Immature natural killer cell (primary cell): ENCODE results near the gene PRR23B. TPM values are rescaled to one million over a fixed set of nuclear protein-coding genes. Genes with fewer than 3 reads are reported as not detected.
"Not testable (repeated sequence)": the region's sequence is repeated elsewhere in the genome, so short reads cannot be mapped to it uniquely, and the experiment has no call there.

Experiments used
- DNase-seq, 3 donors: peaks; one replicate each; pipeline ENCODE4 v3.0.0; 2022; ENCODE audit warnings: mixed read lengths in 1 of 3
- H3K27ac Mint-ChIP-seq, 6 donors: one replicate each; pipeline ENCODE4 v1.8.0; 2020; ENCODE audit warnings: mixed read lengths in 6 of 6, mild to moderate bottlenecking in 5 of 6, inconsistent platforms in 4 of 6, moderate library complexity in 3 of 6
- H3K27me3 Mint-ChIP-seq, 3 donors: one replicate each; pipeline ENCODE4 v1.8.0; 2020 to 2021; ENCODE audit warnings: low read depth in 3 of 3, mild to moderate bottlenecking in 3 of 3, mixed read lengths in 3 of 3, moderate library complexity in 3 of 3, inconsistent platforms in 1 of 3
- H3K36me3 Mint-ChIP-seq, 3 donors: one replicate each; pipeline ENCODE4 v1.8.0; 2020; ENCODE audit warnings: mixed read lengths in 3 of 3, inconsistent platforms in 2 of 3, mild to moderate bottlenecking in 2 of 3
- H3K4me1 Mint-ChIP-seq, 2 donors: one replicate each; pipeline ENCODE4 v1.8.0; 2020; ENCODE audit warnings: inconsistent platforms in 2 of 2, mild to moderate bottlenecking in 2 of 2, mixed read lengths in 2 of 2, moderate library complexity in 1 of 2
- H3K4me3 Mint-ChIP-seq, 5 donors: one replicate each; pipeline ENCODE4 v1.8.0; 2020; ENCODE audit warnings: mild to moderate bottlenecking in 5 of 5, mixed read lengths in 5 of 5, inconsistent platforms in 3 of 5, moderate library complexity in 3 of 5
- H3K9me3 Mint-ChIP-seq, 6 donors: one replicate each; pipeline ENCODE4 v1.8.0; 2020; ENCODE audit warnings: mild to moderate bottlenecking in 6 of 6, mixed read lengths in 6 of 6, inconsistent platforms in 4 of 6, moderate library complexity in 3 of 6
- polyA plus RNA-seq, 3 donors: library from polyadenylated mRNA; unstranded; fragments of 300-500 nt; fragmentation: Illumina TruSeq; gene quantifications; one replicate each; pipeline ENCODE4 v1.2.3, GENCODE V29; 2021

The PRR23B gene
- not detected for polyA plus RNA-seq

DNA sequence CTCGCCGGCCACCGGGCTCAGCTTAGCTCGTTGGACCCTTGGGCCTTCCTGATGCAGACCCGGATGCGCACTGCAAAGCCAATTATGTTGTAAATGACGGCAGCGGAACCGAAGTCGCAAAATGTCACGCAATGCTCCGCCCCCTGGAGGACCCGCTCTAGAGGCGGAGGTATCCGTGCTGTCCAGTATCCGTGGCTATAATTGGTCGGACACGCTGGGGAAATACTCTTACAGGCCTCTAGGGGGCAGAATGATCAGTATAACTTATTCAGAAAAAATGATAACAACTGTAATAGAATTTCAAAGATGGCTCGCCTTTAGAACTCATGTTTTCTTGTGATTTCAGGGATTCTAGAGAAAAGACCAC is at the start of gene PRR23B:
TSS of gene PRR23B (minus strand) at position 59 of the 367 bp plus-strand sequence. CDS start 265 bp downstream, outside the sequence.
- Mint-ChIP-seq H3K27me3 (peaks cover 1 to 2% (median 2%) of the 10 kb centered on the region in 3 donors), H3K4me1 (no peaks in the 10 kb centered on the region), H3K4me3 (no peak within 1 kb of the TSS), H3K36me3 (peaks cover 0 to 5% (median 0%) of the 10 kb centered on the region in 3 donors), H3K27ac (no peak within 1 kb of the TSS), H3K9me3 (peaks cover 3 to 9% (median 6%) of the 10 kb centered on the region in 6 donors)
- no peak for DNase-seq

DNA sequence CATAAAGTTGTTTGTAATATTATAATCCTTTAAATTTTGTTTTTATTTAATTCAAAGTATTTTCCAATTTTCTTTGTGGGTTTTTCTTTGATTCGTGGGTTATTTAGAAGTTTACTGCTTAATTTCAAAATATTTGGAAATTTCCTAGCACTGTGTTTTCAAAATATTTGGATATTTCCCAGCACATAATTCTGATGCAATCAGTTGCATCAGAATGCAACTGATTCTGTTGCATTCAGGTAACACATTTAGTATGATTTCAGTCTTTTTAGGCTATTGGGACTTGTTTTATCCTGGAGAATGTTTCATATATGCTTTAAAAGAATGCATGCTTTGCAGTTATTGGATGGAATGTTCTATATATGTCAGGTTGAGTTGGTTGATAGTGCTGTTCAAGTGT is 42.2 kb upstream of the PRR23B start:
- DNase-seq, result no peak
- Mint-ChIP-seq H3K36me3 (no peaks in the 10 kb centered on the region), H3K4me3 (no peak overlapping the region), H3K9me3 (peaks cover 0 to 2% (median 0%) of the 10 kb centered on the region in 6 donors), H3K27ac (no peak overlapping the region), H3K27me3 (no peaks in the 10 kb centered on the region), H3K4me1 (no peaks in the 10 kb centered on the region)

DNA sequence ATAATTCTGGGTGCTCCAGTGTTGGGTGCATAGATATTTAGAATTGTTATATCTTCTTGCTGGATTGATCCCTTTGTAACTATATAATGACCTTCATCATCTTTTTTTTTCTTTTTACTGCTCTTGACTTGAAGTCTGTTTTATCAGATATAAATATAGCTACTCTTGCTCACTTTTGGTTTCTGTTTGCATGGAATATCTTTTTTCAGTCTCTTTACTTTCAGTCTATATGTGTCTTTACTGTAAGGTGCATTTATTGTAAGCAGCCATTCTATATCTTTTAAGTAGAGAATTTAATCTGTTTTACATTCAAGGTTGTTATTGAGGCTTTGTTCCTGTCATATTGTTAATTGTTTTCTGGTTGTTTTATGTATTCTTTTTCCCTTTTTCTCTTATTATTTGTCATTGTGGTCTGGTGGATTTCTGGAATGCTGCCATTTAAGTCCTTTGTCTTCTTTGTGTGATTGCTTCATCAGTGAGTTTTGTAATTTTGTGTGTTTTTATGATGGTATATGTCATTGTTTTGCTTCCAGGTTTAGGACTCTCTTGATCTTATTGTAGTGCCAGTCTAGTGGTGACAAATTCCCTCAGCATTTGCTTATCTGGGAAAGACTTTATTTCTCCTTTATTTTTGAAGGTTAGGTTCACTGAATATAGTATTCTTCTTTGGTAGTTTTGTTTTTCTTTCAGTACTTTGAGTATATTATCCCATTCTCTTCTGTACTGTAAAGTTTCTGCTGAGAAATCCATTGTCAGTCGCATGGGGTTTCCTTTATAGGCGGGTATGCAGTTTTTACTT is 32.3 kb upstream of the PRR23B start:
- H3K9me3 Mint-ChIP-seq, result peaks cover 11 to 37% (median 15%) of the 10 kb centered on the region in 6 donors
- H3K27ac Mint-ChIP-seq, result no peak overlapping the region
- no peak overlapping the region for H3K4me3 Mint-ChIP-seq
- peaks cover 2 to 5% (median 4%) of the 10 kb centered on the region in 3 donors for H3K27me3 Mint-ChIP-seq
- DNase-seq, result no peak
- no peaks in the 10 kb centered on the region for H3K4me1 Mint-ChIP-seq
- peaks cover 0 to 10% (median 3%) of the 10 kb centered on the region in 3 donors for H3K36me3 Mint-ChIP-seq

DNA sequence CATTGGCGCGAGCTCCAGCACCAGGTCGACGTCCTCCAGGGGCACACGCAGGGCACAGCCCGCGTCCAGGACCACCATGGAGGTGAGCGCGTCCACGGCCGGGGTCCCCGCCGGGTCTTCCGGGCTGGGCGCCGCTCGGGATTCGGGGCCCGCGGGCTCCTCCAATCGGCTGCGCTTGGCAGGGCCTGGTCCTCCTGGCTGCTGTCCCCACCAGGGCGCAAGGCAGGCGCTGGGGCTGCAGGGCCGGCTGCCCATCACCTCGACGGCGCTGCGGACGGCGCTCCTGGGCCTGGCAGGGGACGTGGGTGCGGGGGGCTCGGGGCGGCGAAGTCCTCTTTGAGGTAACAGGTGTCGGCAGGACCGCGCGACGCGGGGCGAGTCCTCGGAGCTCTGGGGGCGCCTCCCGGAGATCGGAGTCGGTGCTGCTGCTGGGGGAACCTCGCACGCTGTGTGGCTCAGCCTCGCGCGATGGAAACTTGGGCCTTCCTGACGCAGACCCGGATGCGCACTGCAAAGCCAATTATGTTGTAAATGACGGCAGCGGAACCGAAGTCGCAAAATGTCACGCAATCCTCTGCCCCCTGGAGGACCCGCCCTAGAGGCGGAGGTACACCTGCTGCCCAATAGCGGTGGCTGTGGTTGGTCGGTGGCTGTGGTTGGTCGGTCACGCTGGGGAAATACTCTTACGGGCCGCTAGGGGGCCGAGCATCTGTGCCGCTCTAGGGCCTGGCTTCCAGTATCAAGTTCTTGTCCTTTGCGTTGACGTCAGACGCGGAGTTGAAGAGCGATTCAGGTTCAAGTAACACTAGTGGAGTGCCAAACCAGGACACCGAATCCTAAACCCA is 23.9 kb upstream of the PRR23B start, which contains the start of gene PRR23C:
TSS of gene PRR23C (minus strand) at position 527 of the 845 bp plus-strand sequence. CDS start at position 255, 272 bp downstream.
- no peak for DNase-seq
- no peak within 1 kb of the TSS for H3K4me3 Mint-ChIP-seq
- H3K36me3 Mint-ChIP-seq, result no peaks in the 10 kb centered on the region
- H3K27ac Mint-ChIP-seq, result no peak within 1 kb of the TSS
- peaks cover 0 to 3% (median 3%) of the 10 kb centered on the region in 3 donors for H3K27me3 Mint-ChIP-seq
- H3K9me3 Mint-ChIP-seq, result peaks cover 1 to 11% (median 4%) of the 10 kb centered on the region in 6 donors
- no peaks in the 10 kb centered on the region for H3K4me1 Mint-ChIP-seq

DNA sequence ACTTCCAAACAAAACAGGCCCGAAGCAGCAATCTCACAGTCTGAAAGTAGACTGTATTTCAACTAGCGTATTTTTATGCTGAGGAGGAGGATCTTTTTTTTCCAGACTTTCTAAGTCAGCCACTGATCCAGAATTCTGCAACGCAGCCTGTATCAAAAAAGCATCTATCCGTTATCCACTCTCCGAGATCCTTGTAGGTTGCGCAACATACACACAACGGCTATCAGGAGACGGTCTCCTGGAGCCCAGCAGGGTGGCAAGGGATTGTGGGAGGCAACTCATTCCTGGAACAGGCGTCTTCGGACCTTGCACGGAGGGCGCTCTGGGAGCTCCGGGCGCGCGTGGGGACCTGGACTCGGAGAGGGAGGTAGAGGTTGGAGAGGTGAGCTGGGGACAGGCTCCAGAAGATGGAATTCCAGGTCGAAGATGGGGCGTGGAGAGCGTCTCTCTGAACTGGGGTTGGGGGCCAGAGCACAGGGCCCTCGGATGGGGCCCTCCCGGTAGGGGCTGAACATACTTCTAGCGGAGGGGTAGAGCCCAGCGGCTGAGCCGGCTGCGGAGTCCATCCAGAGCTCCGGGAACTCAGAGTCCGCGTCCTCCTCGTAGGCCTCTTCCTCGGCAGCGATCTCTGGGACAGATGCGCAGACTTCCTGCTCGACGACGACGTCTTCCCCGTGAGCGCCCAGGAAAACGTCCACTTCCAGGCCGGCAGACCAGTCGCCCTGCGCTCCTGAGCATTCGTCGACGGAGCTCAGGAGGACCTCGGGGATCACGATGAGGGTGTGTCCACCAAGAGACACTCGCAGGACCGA is 23.0 kb upstream of the PRR23B start:
- Mint-ChIP-seq H3K9me3 (peaks cover 1 to 11% (median 4%) of the 10 kb centered on the region in 6 donors), H3K27me3 (peaks cover 0 to 2% (median 1%) of the 10 kb centered on the region in 3 donors), H3K4me1 (no peaks in the 10 kb centered on the region), H3K4me3 (no peak overlapping the region), H3K36me3 (no peaks in the 10 kb centered on the region), H3K27ac (no peak overlapping the region)
- no peak for DNase-seq

DNA sequence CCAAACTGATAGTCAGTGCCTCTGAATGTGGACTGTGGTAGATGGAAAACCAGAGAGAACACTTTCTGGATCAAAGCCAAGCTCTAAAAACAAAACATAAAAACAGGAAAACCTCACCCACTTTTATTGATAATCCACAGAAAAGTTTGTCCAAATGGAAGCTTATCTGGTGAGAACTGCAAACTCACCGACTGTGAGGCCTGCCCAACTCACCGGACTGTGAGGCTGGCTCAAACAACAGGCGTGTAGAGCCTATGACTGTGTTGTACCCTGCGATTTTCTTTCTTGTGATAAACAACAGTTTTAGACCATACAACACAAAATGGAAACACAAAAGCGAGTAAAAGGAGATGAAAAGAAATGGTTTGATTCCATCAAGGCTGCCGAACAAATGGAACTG is 16.8 kb upstream of the PRR23B start:
- no peak overlapping the region for H3K27ac Mint-ChIP-seq
- H3K4me3 Mint-ChIP-seq, result no peak overlapping the region
- H3K27me3 Mint-ChIP-seq, result peaks cover 1 to 4% (median 1%) of the 10 kb centered on the region in 3 donors
- no peaks in the 10 kb centered on the region for H3K36me3 Mint-ChIP-seq
- H3K9me3 Mint-ChIP-seq, result peaks cover 0 to 8% (median 1%) of the 10 kb centered on the region in 6 donors
- no peaks in the 10 kb centered on the region for H3K4me1 Mint-ChIP-seq
- no peak for DNase-seq

DNA sequence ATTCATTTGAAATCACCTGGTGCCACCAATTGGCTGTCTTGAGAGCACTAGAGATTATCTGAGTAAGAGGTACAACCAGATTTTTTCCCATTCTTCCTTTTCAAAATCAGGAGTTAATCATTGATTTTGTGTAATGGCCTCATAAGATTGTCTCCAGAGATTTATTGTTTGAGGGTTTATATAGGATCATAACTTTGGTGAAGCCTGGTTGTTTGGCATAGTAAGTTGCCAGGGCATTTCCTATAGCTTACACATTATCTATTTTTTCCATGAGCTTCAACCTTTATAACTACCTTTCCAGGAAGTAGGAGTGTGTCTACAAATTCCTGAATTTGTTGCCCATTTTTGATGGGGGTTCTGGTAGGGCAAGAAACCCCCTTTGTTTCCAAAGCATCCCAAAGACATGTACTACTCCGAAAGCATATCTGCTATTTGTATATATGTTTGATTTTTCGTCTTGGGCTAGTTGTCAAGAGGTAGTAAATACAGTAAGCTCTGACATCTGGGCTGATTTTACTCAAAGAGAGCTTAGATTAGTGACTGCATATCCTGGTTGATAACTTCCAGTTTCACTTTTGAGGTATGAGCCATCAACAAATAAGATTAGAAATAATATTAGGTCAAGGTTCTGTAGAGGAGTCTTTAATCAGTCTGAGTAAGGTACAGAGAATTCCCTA is 11.7 kb upstream of the PRR23B start:
- Mint-ChIP-seq H3K27me3 (peaks cover 1 to 4% (median 1%) of the 10 kb centered on the region in 3 donors), H3K4me3 (no peak overlapping the region)

DNA sequence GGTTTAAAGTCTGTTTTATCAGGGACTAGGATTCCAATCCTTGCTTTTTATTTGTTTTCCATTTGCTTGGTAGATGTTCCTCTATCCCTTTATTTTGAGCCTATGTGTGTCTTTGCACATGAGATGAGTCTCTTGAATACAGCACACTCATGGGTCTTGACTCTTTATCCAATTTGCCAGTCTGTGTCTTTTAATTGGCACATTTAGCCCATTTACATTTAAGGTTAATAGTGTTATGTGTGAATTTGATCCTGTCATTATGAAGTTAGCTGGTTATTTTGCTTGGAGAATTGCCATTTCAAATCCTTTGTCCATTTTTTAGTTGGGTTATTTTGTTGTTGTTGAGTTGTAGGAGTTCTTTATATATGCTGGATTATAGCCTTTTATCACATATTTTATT is 9.8 kb upstream of the PRR23B start:
- not testable (repeated sequence) for DNase-seq, H3K27me3 Mint-ChIP-seq, H3K4me1 Mint-ChIP-seq, H3K36me3 Mint-ChIP-seq, H3K4me3 Mint-ChIP-seq, H3K27ac Mint-ChIP-seq
- peaks cover 8 to 15% (median 13%) of the 10 kb centered on the region in 6 donors for H3K9me3 Mint-ChIP-seq

More for the DNA sequence above, 11.7 kb upstream of the PRR23B start:
- H3K27ac Mint-ChIP-seq, result no peak overlapping the region
- H3K36me3 Mint-ChIP-seq, result no peaks in the 10 kb centered on the region
- peaks cover 10 to 15% (median 13%) of the 10 kb centered on the region in 6 donors for H3K9me3 Mint-ChIP-seq
- DNase-seq, result no peak
- no peaks in the 10 kb centered on the region for H3K4me1 Mint-ChIP-seq

DNA sequence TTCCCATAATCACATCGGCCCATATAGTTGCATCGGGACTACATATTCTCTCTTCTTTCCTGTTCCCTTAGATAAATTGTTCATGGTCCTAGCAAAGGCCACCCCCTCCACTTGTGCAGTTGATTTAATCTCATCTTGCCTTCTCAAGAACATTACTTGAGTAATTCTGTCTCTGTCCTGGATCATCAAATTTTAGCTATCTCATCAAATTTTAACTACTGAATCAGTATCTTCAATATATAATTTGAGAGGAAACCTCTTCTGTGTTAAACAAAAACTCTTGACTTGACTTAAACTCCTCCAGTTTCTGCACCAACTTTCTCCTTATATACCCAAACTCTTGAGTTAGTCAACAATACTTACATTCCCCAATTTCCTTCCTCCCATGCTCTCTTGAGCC is 4.2 kb upstream of the PRR23B start:
- H3K4me3 Mint-ChIP-seq, result no peak overlapping the region
- H3K27me3 Mint-ChIP-seq, result peaks cover 0 to 1% (median 1%) of the 10 kb centered on the region in 3 donors
- H3K4me1 Mint-ChIP-seq, result no peaks in the 10 kb centered on the region
- peaks cover 0 to 13% (median 5%) of the 10 kb centered on the region in 6 donors for H3K9me3 Mint-ChIP-seq
- H3K27ac Mint-ChIP-seq, result no peak overlapping the region
- H3K36me3 Mint-ChIP-seq, result no peaks in the 10 kb centered on the region
- DNase-seq, result no peak

DNA sequence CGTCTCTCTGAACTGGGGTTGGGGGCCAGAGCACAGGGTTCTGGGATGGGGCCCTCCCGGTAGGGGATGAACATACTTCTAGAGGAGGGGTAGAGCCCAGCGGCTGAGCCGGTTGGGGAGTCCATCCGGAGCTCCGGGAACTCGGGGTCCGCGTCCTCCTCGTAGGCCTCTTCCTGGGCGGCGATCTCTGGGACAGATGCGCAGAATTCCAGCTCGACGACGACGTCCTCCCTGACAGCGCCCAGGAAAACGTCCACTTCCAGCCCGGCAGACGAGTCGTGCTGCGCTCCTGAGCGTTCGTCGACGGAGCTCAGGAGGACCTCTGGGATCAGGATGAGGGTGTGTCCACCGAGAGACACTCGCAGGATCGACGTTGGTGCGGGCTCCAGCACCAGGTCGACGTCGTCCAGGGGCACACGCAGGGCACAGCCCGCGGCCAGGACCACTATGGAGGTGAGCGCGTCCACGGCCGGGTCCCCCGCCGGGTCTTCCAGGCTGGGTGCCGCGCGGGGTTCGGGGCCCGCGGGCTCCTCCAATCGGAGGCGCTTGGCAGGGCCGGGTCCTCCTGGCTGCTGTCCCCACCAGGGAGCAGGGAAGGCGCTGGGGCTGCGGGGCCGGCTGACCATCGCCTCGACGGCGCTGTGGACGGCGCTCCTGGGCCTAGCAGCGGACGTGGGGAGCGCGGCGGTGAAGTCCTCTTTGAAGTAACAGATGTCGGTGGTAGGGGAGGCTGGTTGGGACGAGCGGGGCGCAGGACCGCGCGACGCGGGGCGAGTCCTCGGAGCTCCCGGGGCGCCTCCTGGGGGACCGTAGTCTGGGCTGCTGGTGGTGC is 474 bp downstream of the PRR23B start:
- H3K27ac Mint-ChIP-seq, result no peak overlapping the region
- H3K4me3 Mint-ChIP-seq, result no peak overlapping the region
- peaks cover 3 to 9% (median 6%) of the 10 kb centered on the region in 6 donors for H3K9me3 Mint-ChIP-seq
- peaks cover 1 to 2% (median 2%) of the 10 kb centered on the region in 3 donors for H3K27me3 Mint-ChIP-seq
- H3K36me3 Mint-ChIP-seq, result peaks cover 0 to 5% (median 0%) of the 10 kb centered on the region in 3 donors
- H3K4me1 Mint-ChIP-seq, result no peaks in the 10 kb centered on the region
- DNase-seq, result no peak

DNA sequence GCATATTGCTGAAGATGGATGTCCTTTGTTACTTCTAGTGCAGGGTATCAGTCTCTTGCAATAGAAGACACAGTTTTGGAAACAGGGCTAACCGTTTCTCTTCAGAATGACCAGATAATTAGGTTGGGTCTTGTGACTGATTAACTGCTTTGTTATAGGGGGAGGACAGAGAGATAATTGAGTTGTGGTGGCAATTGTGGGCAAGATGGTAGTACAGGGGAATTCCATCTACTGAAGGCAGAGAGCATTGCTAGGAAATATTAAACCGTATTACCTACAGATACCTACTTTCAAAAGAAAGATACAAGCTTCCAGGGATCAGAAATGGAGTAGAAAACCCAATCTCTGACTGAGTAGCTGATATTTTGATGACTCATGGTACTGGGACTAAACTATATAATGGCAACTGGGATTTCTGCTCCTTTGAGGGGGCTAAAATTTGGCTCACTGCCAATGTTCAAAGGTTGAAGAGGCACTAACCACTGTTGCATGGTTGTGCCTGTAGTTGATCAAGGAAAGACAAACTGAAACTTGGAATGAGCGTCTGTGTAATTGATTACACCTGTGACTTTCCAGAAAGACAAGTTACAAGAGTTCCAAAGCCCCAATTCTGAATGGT is 4.2 kb downstream of the PRR23B start:
- Mint-ChIP-seq H3K27me3 (peaks cover 2 to 7% (median 5%) of the 10 kb centered on the region in 3 donors), H3K36me3 (peaks cover 0 to 5% (median 0%) of the 10 kb centered on the region in 3 donors), H3K27ac (no peak overlapping the region), H3K4me3 (no peak overlapping the region), H3K4me1 (no peaks in the 10 kb centered on the region), H3K9me3 (peaks cover 5 to 15% (median 11%) of the 10 kb centered on the region in 6 donors)
- no peak for DNase-seq
